Upper lobe of right lung (tissue), 1 donor: ENCODE measurements around the gene STK25. TPM values are rescaled to one million over a fixed set of nuclear protein-coding genes. Genes with fewer than 3 reads are reported as not detected.
A peak's percentile ranks its signal among the peaks of the same experiment; 100 is the strongest.

ENCODE experiments used
- ATAC-seq: fragments of 200-7000 bp; cut with Tn5 transposase; one replicate; pipeline ENCODE4 v1.9.1; 2020; ENCODE audit warnings: mild to moderate bottlenecking, moderate library complexity
- DNase-seq: peaks from one replicate; pipeline ENCODE4 v3.0.0-alpha.2; 2020
- H3K27ac ChIP-seq: fragments of 200-600 bp; one replicate; pipeline ENCODE4 v1.8.0; 2022
- H3K27me3 ChIP-seq: fragments of 200-600 bp; one replicate; pipeline ENCODE4 v1.8.0; 2022; ENCODE audit warnings: mild to moderate bottlenecking
- H3K36me3 ChIP-seq: fragments of 200-600 bp; one replicate; pipeline ENCODE4 v1.8.0; 2022
- H3K4me1 ChIP-seq: fragments of 200-600 bp; one replicate; pipeline ENCODE4 v1.8.0; 2022
- H3K4me3 ChIP-seq: fragments of 200-600 bp; one replicate; pipeline ENCODE4 v1.8.0; 2022; ENCODE audit warnings: mild to moderate bottlenecking
- H3K9me3 ChIP-seq: fragments of 200-600 bp; one replicate; pipeline ENCODE4 v1.8.0; 2022
- CTCF ChIP-seq: fragments of 200-600 bp; IDR thresholded peaks from one replicate; pipeline ENCODE4 v1.8.0; 2022; ENCODE audit warnings: antibody characterized with exemption
- intact Hi-C: fragments of 100-400 bp; cut with DNase I; formaldehyde crosslinking; loops from one replicate; pipeline ENCODE4 v1.11.0; 2022
- total RNA-seq: library from RNA; stranded (reverse); fragmentation: NEBNext Ultra II Directional; extraction: Animal tissue kit (Norgen Biotek cat#: 25700); gene quantifications from one replicate; pipeline ENCODE4 v1.2.1, GENCODE V29; 2021
- donor health status: DM: no; HTN: yes; CAD: no; lungs with severe emphysema.

Gene STK25
- total RNA-seq, 1 donor from 2014 or later: 134 TPM

GRCh38 chr2:241553512-241553830 lies 45.1 kb upstream of the STK25 start:
- DNase-seq (no peak), ATAC-seq (no peak)
- no peaks in the 10 kb centered on the region for H3K9me3 ChIP-seq
- no peak overlapping the region for H3K4me3 ChIP-seq
- H3K4me1 ChIP-seq: peaks cover 30% of the 10 kb centered on the region
- TF ChIP-seq CTCF: no peak
- intact Hi-C loops: no loop called here
- no peak overlapping the region for H3K27ac ChIP-seq
- H3K36me3 ChIP-seq: no peaks in the 10 kb centered on the region
- no peaks in the 10 kb centered on the region for H3K27me3 ChIP-seq

- DNase-seq (no peak), ATAC-seq (peak; percentile 44)
These were observed 43.8 kb upstream of the STK25 start for GRCh38 chr2:241551998-241552737.

DNA sequence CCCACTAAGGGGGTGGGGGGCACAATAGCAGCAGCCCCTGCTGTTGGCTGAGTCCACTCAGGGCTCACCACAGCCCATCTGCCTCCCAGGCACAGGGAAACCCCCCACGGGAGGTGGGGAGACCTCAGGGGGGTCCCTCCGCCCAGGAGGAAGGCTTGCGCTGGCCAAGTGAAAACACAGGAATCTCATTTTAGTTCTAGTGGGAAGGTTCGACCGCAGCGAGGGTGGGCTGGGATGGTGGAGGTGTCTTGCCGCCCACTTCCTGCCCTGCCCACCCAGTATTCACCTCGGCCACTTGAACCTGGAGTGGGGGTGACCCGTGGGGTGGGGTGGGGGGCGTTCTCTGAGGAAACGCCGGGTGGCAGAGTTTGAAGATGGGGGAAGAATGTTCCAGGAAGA lies 43.2 kb upstream of the STK25 start:
- Histone ChIP-seq H3K9me3 (no peaks in the 10 kb centered on the region), H3K27me3 (no peaks in the 10 kb centered on the region), H3K4me1 (peaks cover 37% of the 10 kb centered on the region), H3K27ac (no peak overlapping the region), H3K4me3 (peak overlapping the region; percentile 30), H3K36me3 (no peaks in the 10 kb centered on the region)
- no peak for DNase-seq
- intact Hi-C loops: no loop called here
- ATAC-seq: no peak
- TF ChIP-seq CTCF: no peak

More at GRCh38 chr2:241551998-241552737, 43.8 kb upstream of the STK25 start:
- Histone ChIP-seq H3K4me1 (peaks cover 35% of the 10 kb centered on the region), H3K36me3 (no peaks in the 10 kb centered on the region), H3K9me3 (no peaks in the 10 kb centered on the region), H3K27ac (no peak overlapping the region), H3K27me3 (no peaks in the 10 kb centered on the region), H3K4me3 (peak overlapping the region; percentile 30)
- TF ChIP-seq CTCF: no peak
- intact Hi-C loops: no loop called here

GRCh38 chr2:241550616-241551580 lies 42.5 kb upstream of the STK25 start:
- no peak for DNase-seq
- Histone ChIP-seq H3K9me3 (no peaks in the 10 kb centered on the region), H3K27me3 (no peaks in the 10 kb centered on the region), H3K36me3 (no peaks in the 10 kb centered on the region), H3K27ac (peak overlapping the region; percentile 42), H3K4me1 (peaks cover 37% of the 10 kb centered on the region), H3K4me3 (peak overlapping the region; percentile 30)
- ATAC-seq: peak; percentile 1
- TF ChIP-seq CTCF: no peak
- intact Hi-C loops: no loop called here

- DNase-seq: no peak
- H3K27ac ChIP-seq: no peak overlapping the region
- H3K4me1 ChIP-seq: peaks cover 34% of the 10 kb centered on the region
- no peak overlapping the region for H3K4me3 ChIP-seq
- H3K27me3 ChIP-seq: no peaks in the 10 kb centered on the region
- H3K36me3 ChIP-seq: no peaks in the 10 kb centered on the region
- H3K9me3 ChIP-seq: no peaks in the 10 kb centered on the region
- TF ChIP-seq CTCF: no peak
- intact Hi-C loops: no loop called here
- no peak for ATAC-seq
These were observed 40.1 kb upstream of the STK25 start for GRCh38 chr2:241548451-241548835.
